ENCODE measurements around the gene AP1G1. TPM values are rescaled to one million over a fixed set of nuclear protein-coding genes. Genes with fewer than 3 reads are reported as not detected.

The AP1G1 gene
- total and polyA plus RNA-seq, 2 donors from 2014 or later, result 28.0 to 111 TPM

- H3K9ac ChIP-seq (ENCODE audit: low read length in 3 of 3), result peak within 1 kb of the TSS in 1 of 3 donors; percentile 67
Measured at GRCh38 chr16:71724320-71724751, 84.3 kb downstream of the AP1G1 start, which contains the start of gene PHLPP2. Gene PHLPP2 (minus strand): TSS chr16:71724701. CDS start chr16:71714795, 9,906 bp downstream.

GRCh38 chr16:71723537-71724319 is 84.9 kb downstream of the AP1G1 start:
- Histone ChIP-seq H3K9ac (ENCODE audit: low read length in 3 of 3) (peak overlapping the region in 1 of 3 donors; percentile 67), H3K27me3 (ENCODE audit: control insufficient read depth, insufficient read depth, low read length) (no peaks in the 10 kb centered on the region), H3K9me3 (ENCODE audit: control insufficient read depth in 2 of 3, insufficient read depth in 1 of 3, low read length in 3 of 3) (no peaks in the 10 kb centered on the region), H3K36me3 (ENCODE audit: control insufficient read depth in 2 of 3, insufficient read depth in 3 of 3, low read length in 3 of 3) (no peaks in the 10 kb centered on the region), H3K4me1 (ENCODE audit: control insufficient read depth in 2 of 3, insufficient read depth in 2 of 3, low read depth in 1 of 3, low read length in 3 of 3) (peaks cover 0 to 4% (median 0%) of the 10 kb centered on the region in 3 donors), H3K27ac (ENCODE audit: low read depth in 2 of 2, low read length in 2 of 2) (peak overlapping the region; percentile 71 to 83), H3K4me3 (ENCODE audit: low read length in 3 of 3) (peak overlapping the region; percentile 51 to 81 (median 70))
- DNase-seq (peak; percentile 81 to 89 (median 86)), FAIRE-seq (no peak)
- intact Hi-C loops (cut with DNase I), result no loop called here
- TF ChIP-seq CTCF (IDR thresholded peaks at IDR 0.05; ENCODE audit: borderline replicate concordance, extremely low read depth, insufficient read depth), result no peak

More at GRCh38 chr16:71724320-71724751, 84.3 kb downstream of the AP1G1 start, which contains the start of gene PHLPP2:
- no peaks in the 10 kb centered on the region for H3K27me3 ChIP-seq (ENCODE audit: control insufficient read depth, insufficient read depth, low read length)
- no peaks in the 10 kb centered on the region for H3K9me3 ChIP-seq (ENCODE audit: control insufficient read depth in 2 of 3, insufficient read depth in 1 of 3, low read length in 3 of 3)
- DNase-seq (no peak), FAIRE-seq (no peak)
- intact Hi-C loops (cut with DNase I), result no loop called here
- peaks cover 0 to 4% (median 0%) of the 10 kb centered on the region in 3 donors for H3K4me1 ChIP-seq (ENCODE audit: control insufficient read depth in 2 of 3, insufficient read depth in 2 of 3, low read depth in 1 of 3, low read length in 3 of 3)
- H3K4me3 ChIP-seq (ENCODE audit: low read length in 3 of 3), result peak within 1 kb of the TSS; percentile 51 to 70 (median 68)
- no peak for TF ChIP-seq CTCF (IDR thresholded peaks at IDR 0.05; ENCODE audit: borderline replicate concordance, extremely low read depth, insufficient read depth)
- no peaks in the 10 kb centered on the region for H3K36me3 ChIP-seq (ENCODE audit: control insufficient read depth in 2 of 3, insufficient read depth in 3 of 3, low read length in 3 of 3)
- peak within 1 kb of the TSS in 1 of 2 donors; percentile 83 for H3K27ac ChIP-seq (ENCODE audit: low read depth in 2 of 2, low read length in 2 of 2)

GRCh38 chr16:71722801-71723536 is 85.7 kb downstream of the AP1G1 start:
- H3K36me3 ChIP-seq (ENCODE audit: control insufficient read depth in 2 of 3, insufficient read depth in 3 of 3, low read length in 3 of 3), result no peaks in the 10 kb centered on the region
- FAIRE-seq, result no peak
- DNase-seq, result peak; percentile 84 to 89 (median 88)
- no peak for TF ChIP-seq CTCF (IDR thresholded peaks at IDR 0.05; ENCODE audit: borderline replicate concordance, extremely low read depth, insufficient read depth)
- H3K4me1 ChIP-seq (ENCODE audit: control insufficient read depth in 2 of 3, insufficient read depth in 2 of 3, low read depth in 1 of 3, low read length in 3 of 3), result peaks cover 0 to 4% (median 0%) of the 10 kb centered on the region in 3 donors
- no peaks in the 10 kb centered on the region for H3K9me3 ChIP-seq (ENCODE audit: control insufficient read depth in 2 of 3, insufficient read depth in 1 of 3, low read length in 3 of 3)
- peak overlapping the region; percentile 76 to 81 (median 80) for H3K4me3 ChIP-seq (ENCODE audit: low read length in 3 of 3)
- intact Hi-C loops (cut with DNase I), result no loop called here
- H3K27ac ChIP-seq (ENCODE audit: low read depth in 2 of 2, low read length in 2 of 2), result peak overlapping the region; percentile 71 to 83
- H3K27me3 ChIP-seq (ENCODE audit: control insufficient read depth, insufficient read depth, low read length), result no peaks in the 10 kb centered on the region
- peak overlapping the region; percentile 17 to 71 (median 24) for H3K9ac ChIP-seq (ENCODE audit: low read length in 3 of 3)
